K562 (cell line): Measurements from ENCODE around the gene DBNDD2. TPM values are rescaled to one million over a fixed set of nuclear protein-coding genes. Genes with fewer than 3 reads are reported as not detected.

Source experiments
- ARID3A ChIP-seq: IDR thresholded peaks from 2 replicates; pipeline ENCODE4 v1.6.1; 2012; ENCODE audit warnings: low read depth, low read length, improper control_type of control experiment, borderline replicate concordance
- BRD4 ChIP-seq: fragments of 200-600 bp; sonication (generic); IDR thresholded peaks from 2 replicates; pipeline ENCODE4 v1.6.1; 2017; ENCODE audit warnings: inconsistent platforms
- ETV6 ChIP-seq, 3 experiments: fragments of 150-350 bp in 1 of 3; sonication (generic) in 1 of 3; formaldehyde crosslinking in 1 of 3; IDR thresholded peaks; 2 replicates each; pipeline versions ENCODE4 v1.6.1 to v1.8.0; 2014 to 2022; ENCODE audit warnings: borderline replicate concordance in 2 of 3, low read depth in 2 of 3, antibody characterized with exemption in 1 of 3, low read length in 1 of 3, mild to moderate bottlenecking in 1 of 3, missing genetic modification reagents in 1 of 3
- EWSR1 ChIP-seq: fragments of 450-650 bp; IDR thresholded peaks from 2 replicates; pipeline ENCODE4 v1.6.1; 2018; ENCODE audit warnings: borderline replicate concordance, mild to moderate bottlenecking, low read depth, moderate library complexity; ENCODE audit not compliant: partially characterized antibody
- ILK ChIP-seq: fragments of 450-650 bp; IDR thresholded peaks from 2 replicates; pipeline ENCODE4 v1.6.1; 2016; ENCODE audit warnings: missing genetic modification characterization, low read depth, mild to moderate bottlenecking, missing compliant biosample characterization, moderate library complexity, borderline replicate concordance
- MAFF ChIP-seq: IDR thresholded peaks from 2 replicates; pipeline ENCODE4 v1.6.1; 2012; ENCODE audit warnings: low read length, improper control_type of control experiment
- MCM2 ChIP-seq: fragments of 450-650 bp; IDR thresholded peaks from 2 replicates; pipeline ENCODE4 v1.6.1; 2017; ENCODE audit warnings: low read depth, mild to moderate bottlenecking
- RAD21 ChIP-seq, 2 experiments: fragments of 250-450 bp in 1 of 2; fragments of 450-650 bp in 1 of 2; sonication (Bioruptor Pico) in 1 of 2; formaldehyde crosslinking in 1 of 2; IDR thresholded peaks in 1 of 2; conservative IDR thresholded peaks in 1 of 2; 2 replicates each; pipeline versions ENCODE4 v1.4.0 to v1.8.0; 2020 to 2022; ENCODE audit warnings: mild to moderate bottlenecking in 2 of 2, moderate library complexity in 1 of 2
- RBM39 ChIP-seq: fragments of 200-400 bp; formaldehyde crosslinking; optimal IDR thresholded peaks from 2 replicates; pipeline ENCODE3; 2018; ENCODE audit warnings: low read depth, low read length
- TSHZ1 ChIP-seq: fragments of 250-450 bp; sonication (Bioruptor Pico); IDR thresholded peaks from 2 replicates; pipeline ENCODE4 v1.4.0; 2020; ENCODE audit warnings: mild to moderate bottlenecking, moderate library complexity
- ZBTB34 ChIP-seq: fragments of 250-450 bp; sonication (Bioruptor Pico); IDR thresholded peaks from 2 replicates; pipeline ENCODE4 v1.8.0; 2021; ENCODE audit warnings: mild to moderate bottlenecking, moderate library complexity
- ZBTB5 ChIP-seq: fragments of 450-650 bp; IDR thresholded peaks from 2 replicates; pipeline ENCODE4 v1.6.1; 2017; ENCODE audit warnings: antibody characterized with exemption
- ZC3H11A ChIP-seq: IDR thresholded peaks from 2 replicates; pipeline ENCODE4 v1.6.1; 2012; ENCODE audit warnings: low read depth, low read length, improper control_type of control experiment
- ZFX ChIP-seq: sonication (generic); formaldehyde crosslinking; IDR thresholded peaks from 2 replicates; pipeline ENCODE4 v1.8.0; 2022; ENCODE audit warnings: mild to moderate bottlenecking, missing genetic modification reagents, moderate library complexity
- ZNF217 ChIP-seq: sonication (generic); formaldehyde crosslinking; IDR thresholded peaks from 2 replicates; pipeline ENCODE4 v1.8.0; 2022; ENCODE audit warnings: mild to moderate bottlenecking, missing genetic modification reagents
- polyA plus RNA-seq, 8 experiments: library from polyadenylated mRNA; depleted of rRNA in 4 of 8; stranded (reverse) in 5 of 8; unstranded in 3 of 8; fragments of >200 nt; fragmentation: Nextera tagmentation in 2 of 8; fragmentation: Illumina TruSeq in 1 of 8; extraction: Ambion mirVana in 2 of 8; extraction: Trizol in 1 of 8; gene quantifications; 2 replicates each; pipeline versions ENCODE4 v1.2.1 to v1.2.3, GENCODE V29; 2011 to 2014; ENCODE audit warnings: inconsistent platforms in 1 of 8, missing spikeins in 1 of 8
- total RNA-seq, 7 experiments: library from RNA; depleted of rRNA in 6 of 7; stranded (reverse); fragments of >200 nt in 6 of 7; fragmentation: Illumina TruSeq in 2 of 7; extraction: Trizol in 2 of 7; gene quantifications; 2 replicates each; pipeline versions ENCODE4 v1.2.1 to v1.2.3, GENCODE V29; 2011 to 2021; ENCODE audit warnings: low replicate concordance in 1 of 7

Gene DBNDD2
- total and polyA plus RNA-seq, 9 of the 15 experiments (the other 6 are each of a cell fraction or from before 2014, with no cell fraction given) = 12.8 to 64.0 (median 35.8) TPM

- TF ChIP-seq ZBTB5 (no peak), ZFX (CRISPR knock-in tag) (no peak), ETV6 (IDR thresholded peaks at IDR 0.05; ENCODE audit: borderline replicate concordance in 1 of 2, low read depth in 2 of 2, low read length in 1 of 2) (peak in 1 of 2 experiments; percentile 52; a peak in 1 of 4 replicates), ETV6 (CRISPR knock-in tag; IDR thresholded peaks at IDR 0.05; ENCODE audit: borderline replicate concordance) (no peak), RBM39 (peak; percentile 45), ZNF217 (no peak), BRD4 (no peak), EWSR1 (no peak), ILK (tag) (no peak), TSHZ1 (no peak), MAFF (no peak), ZBTB34 (CRISPR knock-in tag) (no peak), RAD21 (CRISPR knock-in tag; conservative IDR thresholded peaks at IDR 0.05 in 1 of 2, IDR thresholded peaks at IDR 0.05 in 1 of 2) (peak; percentile 25 to 40; a peak in 2 of 4 replicates), ZC3H11A (no peak), ARID3A (no peak), MCM2 (no peak)
These were observed 19.4 kb downstream of the DBNDD2 start (continued) for GRCh38 chr20:45427236-45428149.
